Upper lobe of right lung (tissue), 1 donor: ENCODE measurements around the gene HDAC4. TPM values are rescaled to one million over a fixed set of nuclear protein-coding genes. Genes with fewer than 3 reads are reported as not detected.

Experiments
- ATAC-seq: fragments of 200-7000 bp; cut with Tn5 transposase; one replicate; pipeline ENCODE4 v1.9.1; 2020; ENCODE audit warnings: mild to moderate bottlenecking, moderate library complexity
- DNase-seq: peaks from one replicate; pipeline ENCODE4 v3.0.0-alpha.2; 2020
- H3K27ac ChIP-seq: fragments of 200-600 bp; one replicate; pipeline ENCODE4 v1.8.0; 2022
- H3K27me3 ChIP-seq: fragments of 200-600 bp; one replicate; pipeline ENCODE4 v1.8.0; 2022; ENCODE audit warnings: mild to moderate bottlenecking
- H3K36me3 ChIP-seq: fragments of 200-600 bp; one replicate; pipeline ENCODE4 v1.8.0; 2022
- H3K4me1 ChIP-seq: fragments of 200-600 bp; one replicate; pipeline ENCODE4 v1.8.0; 2022
- H3K4me3 ChIP-seq: fragments of 200-600 bp; one replicate; pipeline ENCODE4 v1.8.0; 2022; ENCODE audit warnings: mild to moderate bottlenecking
- H3K9me3 ChIP-seq: fragments of 200-600 bp; one replicate; pipeline ENCODE4 v1.8.0; 2022
- CTCF ChIP-seq: fragments of 200-600 bp; IDR thresholded peaks from one replicate; pipeline ENCODE4 v1.8.0; 2022; ENCODE audit warnings: antibody characterized with exemption
- intact Hi-C: fragments of 100-400 bp; cut with DNase I; formaldehyde crosslinking; loops from one replicate; pipeline ENCODE4 v1.11.0; 2022
- total RNA-seq: library from RNA; stranded (reverse); fragmentation: NEBNext Ultra II Directional; extraction: Animal tissue kit (Norgen Biotek cat#: 25700); gene quantifications from one replicate; pipeline ENCODE4 v1.2.1, GENCODE V29; 2021
- donor health status: DM: no; HTN: yes; CAD: no; lungs with severe emphysema.

Gene HDAC4
- total RNA-seq, 1 donor from 2014 or later, result 44.1 TPM

GRCh38 chr2:239360421-239361310, 40.2 kb downstream of the HDAC4 start:
- Histone ChIP-seq H3K36me3 (no peaks in the 10 kb centered on the region), H3K27me3 (no peaks in the 10 kb centered on the region), H3K4me1 (no peaks in the 10 kb centered on the region), H3K27ac (no peak overlapping the region), H3K9me3 (no peaks in the 10 kb centered on the region), H3K4me3 (no peak overlapping the region)
- no peak for DNase-seq
- ATAC-seq, result no peak
- intact Hi-C loops, result no loop called here
- TF ChIP-seq CTCF, result no peak

- intact Hi-C loops, result no loop called here
- DNase-seq, result no peak
- Histone ChIP-seq H3K4me1 (peaks cover 4% of the 10 kb centered on the region), H3K4me3 (no peak overlapping the region), H3K36me3 (no peaks in the 10 kb centered on the region), H3K27ac (no peak overlapping the region), H3K9me3 (no peaks in the 10 kb centered on the region), H3K27me3 (no peaks in the 10 kb centered on the region)
- ATAC-seq, result peak; percentile 15
- TF ChIP-seq CTCF, result no peak
Observed at GRCh38 chr2:239360008-239360407, 40.8 kb downstream of the HDAC4 start.

- intact Hi-C loops, result no loop called here
- Histone ChIP-seq H3K36me3 (no peaks in the 10 kb centered on the region), H3K27ac (no peak overlapping the region), H3K9me3 (no peaks in the 10 kb centered on the region), H3K27me3 (no peaks in the 10 kb centered on the region), H3K4me1 (peaks cover 4% of the 10 kb centered on the region), H3K4me3 (no peak overlapping the region)
- no peak for ATAC-seq
- no peak for DNase-seq
- TF ChIP-seq CTCF, result no peak
Observed at GRCh38 chr2:239359196-239359912, 41.5 kb downstream of the HDAC4 start.

- H3K36me3 ChIP-seq, result no peaks in the 10 kb centered on the region
- peaks cover 4% of the 10 kb centered on the region for H3K4me1 ChIP-seq
- TF ChIP-seq CTCF, result no peak
- intact Hi-C loops, result no loop called here
- H3K4me3 ChIP-seq, result no peak overlapping the region
- no peak overlapping the region for H3K27ac ChIP-seq
- DNase-seq (no peak), ATAC-seq (no peak)
- no peaks in the 10 kb centered on the region for H3K9me3 ChIP-seq
- no peaks in the 10 kb centered on the region for H3K27me3 ChIP-seq
Observed at GRCh38 chr2:239358062-239358754, 42.6 kb downstream of the HDAC4 start.

- TF ChIP-seq CTCF, result no peak
- Histone ChIP-seq H3K4me3 (no peak overlapping the region), H3K27me3 (no peaks in the 10 kb centered on the region), H3K4me1 (peaks cover 4% of the 10 kb centered on the region), H3K9me3 (no peaks in the 10 kb centered on the region), H3K36me3 (peaks cover 17% of the 10 kb centered on the region), H3K27ac (no peak overlapping the region)
- no peak for ATAC-seq
- no peak for DNase-seq
- intact Hi-C loops, result no loop called here
Observed at GRCh38 chr2:239355724-239356123, 45.1 kb downstream of the HDAC4 start.
